Measurements from ENCODE around the gene BID. TPM values are rescaled to one million over a fixed set of nuclear protein-coding genes. Genes with fewer than 3 reads are reported as not detected.

The BID gene
- total RNA-seq, 1 donor from 2014 or later: 16.6 TPM

GRCh38 chr22:17781319-17782031 is 7.2 kb upstream of the BID start:
- Histone ChIP-seq H3K27me3 (no peaks in the 10 kb centered on the region), H3K9ac (no peak overlapping the region), H3K36me3 (no peaks in the 10 kb centered on the region), H3K4me2 (no peak overlapping the region), H3K4me1 (no peaks in the 10 kb centered on the region), H3F3A (ENCODE audit: low read depth) (peaks cover 3% of the 10 kb centered on the region), H3K9me3 (ENCODE audit: low read depth) (no peaks in the 10 kb centered on the region), H3K4me3 (no peak overlapping the region), H3K27ac (no peak overlapping the region), H2AFZ (replicated peaks) (no peak overlapping the region), H3K79me2 (ENCODE audit: low read depth) (no peaks in the 10 kb centered on the region), H4K20me1 (ENCODE audit: low read depth) (no peaks in the 10 kb centered on the region)
- no peaks in the 10 kb centered on the region for H3K9me3 Mint-ChIP-seq
- H3K4me1 Mint-ChIP-seq: peaks cover 35% of the 10 kb centered on the region
- peak overlapping the region; percentile 69 for H3K27ac Mint-ChIP-seq
- H3K27me3 Mint-ChIP-seq (ENCODE audit: insufficient read depth, low read depth): peaks cover 18% of the 10 kb centered on the region
- TF ChIP-seq EZH2 (IDR thresholded peaks at IDR 0.05): no peak
- H3K4me3 Mint-ChIP-seq: no peak overlapping the region
- DNase-seq (ENCODE audit: low spot score): no peak
- no peaks in the 10 kb centered on the region for H3K36me3 Mint-ChIP-seq

DNA sequence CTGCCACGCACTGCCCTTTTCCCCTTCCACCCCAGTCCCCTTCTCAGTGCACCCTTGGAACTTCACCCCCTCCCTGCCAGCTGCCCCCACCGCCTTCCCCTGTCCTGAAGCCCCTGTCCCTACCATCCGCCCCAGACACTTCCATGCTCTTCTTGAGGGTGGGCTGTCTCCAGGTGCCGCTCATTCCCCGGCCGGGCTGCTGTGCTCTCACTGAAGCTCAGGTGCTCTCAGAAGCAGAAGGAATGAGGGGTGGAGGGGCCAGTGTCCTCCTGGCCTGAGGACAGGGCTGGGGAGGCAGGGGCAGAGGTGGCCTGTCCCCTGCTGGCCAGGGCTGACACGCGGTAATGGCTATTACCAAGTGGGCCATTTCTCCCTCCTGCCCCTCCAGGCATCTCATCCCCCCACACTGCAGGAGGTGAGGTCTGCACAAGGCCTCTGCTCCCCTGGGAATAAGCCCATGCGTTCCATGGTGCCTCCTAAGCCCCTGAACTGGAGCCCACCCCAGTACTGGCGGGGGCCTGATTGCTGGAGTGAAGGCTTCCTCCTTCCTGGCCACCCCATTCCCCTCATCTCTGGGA is 6.6 kb upstream of the BID start:
- no peak for DNase-seq (ENCODE audit: low spot score)
- peaks cover 35% of the 10 kb centered on the region for H3K4me1 Mint-ChIP-seq
- no peaks in the 10 kb centered on the region for H4K20me1 ChIP-seq (ENCODE audit: low read depth)
- H2AFZ ChIP-seq (replicated peaks): no peak overlapping the region
- peaks cover 18% of the 10 kb centered on the region for H3K27me3 Mint-ChIP-seq (ENCODE audit: insufficient read depth, low read depth)
- H3K27me3 ChIP-seq: no peaks in the 10 kb centered on the region
- TF ChIP-seq, protein P1, sequence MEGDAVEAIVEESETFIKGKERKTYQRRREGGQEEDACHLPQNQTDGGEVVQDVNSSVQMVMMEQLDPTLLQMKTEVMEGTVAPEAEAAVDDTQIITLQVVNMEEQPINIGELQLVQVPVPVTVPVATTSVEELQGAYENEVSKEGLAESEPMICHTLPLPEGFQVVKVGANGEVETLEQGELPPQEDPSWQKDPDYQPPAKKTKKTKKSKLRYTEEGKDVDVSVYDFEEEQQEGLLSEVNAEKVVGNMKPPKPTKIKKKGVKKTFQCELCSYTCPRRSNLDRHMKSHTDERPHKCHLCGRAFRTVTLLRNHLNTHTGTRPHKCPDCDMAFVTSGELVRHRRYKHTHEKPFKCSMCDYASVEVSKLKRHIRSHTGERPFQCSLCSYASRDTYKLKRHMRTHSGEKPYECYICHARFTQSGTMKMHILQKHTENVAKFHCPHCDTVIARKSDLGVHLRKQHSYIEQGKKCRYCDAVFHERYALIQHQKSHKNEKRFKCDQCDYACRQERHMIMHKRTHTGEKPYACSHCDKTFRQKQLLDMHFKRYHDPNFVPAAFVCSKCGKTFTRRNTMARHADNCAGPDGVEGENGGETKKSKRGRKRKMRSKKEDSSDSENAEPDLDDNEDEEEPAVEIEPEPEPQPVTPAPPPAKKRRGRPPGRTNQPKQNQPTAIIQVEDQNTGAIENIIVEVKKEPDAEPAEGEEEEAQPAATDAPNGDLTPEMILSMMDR (IDR thresholded peaks at IDR 0.05): no peak
- TF ChIP-seq EZH2 (IDR thresholded peaks at IDR 0.05) (no peak), EZH2phosphoT487 (IDR thresholded peaks at IDR 0.05) (no peak)
- H3K27ac Mint-ChIP-seq: peak overlapping the region; percentile 72
- H3K79me2 ChIP-seq (ENCODE audit: low read depth): no peaks in the 10 kb centered on the region
- H3F3A ChIP-seq (ENCODE audit: low read depth): no peaks in the 10 kb centered on the region
- H3K4me3 Mint-ChIP-seq: no peak overlapping the region
- no peak overlapping the region for H3K4me3 ChIP-seq
- H3K9me3 ChIP-seq (ENCODE audit: low read depth): no peaks in the 10 kb centered on the region
- no peaks in the 10 kb centered on the region for H3K4me1 ChIP-seq
- no peak overlapping the region for H3K4me2 ChIP-seq
- no peaks in the 10 kb centered on the region for H3K9me3 Mint-ChIP-seq
- no peaks in the 10 kb centered on the region for H3K36me3 Mint-ChIP-seq
- no peak overlapping the region for H3K9ac ChIP-seq
- H3K27ac ChIP-seq: no peak overlapping the region
- no peaks in the 10 kb centered on the region for H3K36me3 ChIP-seq

DNA sequence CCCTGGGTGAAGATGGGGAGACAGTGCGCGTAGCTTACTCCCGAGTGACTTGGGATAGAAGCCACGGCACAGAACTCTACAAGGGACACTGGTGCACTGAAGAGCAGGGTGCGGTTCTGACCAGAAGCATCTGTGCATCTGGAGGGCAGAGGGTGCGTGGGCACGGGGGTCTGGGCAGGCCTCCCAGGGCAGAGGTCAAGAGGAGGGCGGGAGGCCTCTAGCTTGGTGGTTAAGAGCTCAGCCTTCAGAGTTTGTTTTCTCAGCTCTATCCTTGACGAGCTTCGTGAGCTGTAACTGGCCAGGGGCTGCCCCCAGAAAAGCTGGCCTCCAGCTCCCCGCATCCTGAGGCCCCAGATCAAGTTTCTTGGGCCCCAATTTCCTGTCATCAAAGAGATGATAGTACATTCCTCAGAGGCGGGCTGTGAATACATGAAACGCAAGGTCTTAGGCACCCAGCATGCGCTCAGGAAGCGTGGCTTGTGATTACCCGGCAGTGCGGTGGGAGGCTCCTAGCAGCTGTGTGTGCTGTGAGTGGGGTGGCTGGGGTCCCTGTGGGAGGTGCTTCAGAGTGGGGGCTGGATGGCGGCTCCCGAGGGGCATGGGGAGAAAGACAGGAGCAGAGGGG is 6.0 kb upstream of the BID start:
- Histone ChIP-seq H3K36me3 (no peaks in the 10 kb centered on the region), H2AFZ (replicated peaks) (no peak overlapping the region), H3K4me1 (peaks cover 2% of the 10 kb centered on the region), H3K9me3 (ENCODE audit: low read depth) (no peaks in the 10 kb centered on the region), H3K27me3 (no peaks in the 10 kb centered on the region), H3K79me2 (ENCODE audit: low read depth) (no peaks in the 10 kb centered on the region), H3K9ac (no peak overlapping the region), H3K4me3 (no peak overlapping the region), H3K4me2 (no peak overlapping the region), H4K20me1 (ENCODE audit: low read depth) (no peaks in the 10 kb centered on the region), H3K27ac (no peak overlapping the region), H3F3A (ENCODE audit: low read depth) (peaks cover 6% of the 10 kb centered on the region)
- H3K4me3 Mint-ChIP-seq: no peak overlapping the region
- no peaks in the 10 kb centered on the region for H3K36me3 Mint-ChIP-seq
- no peaks in the 10 kb centered on the region for H3K9me3 Mint-ChIP-seq
- peaks cover 37% of the 10 kb centered on the region for H3K4me1 Mint-ChIP-seq
- peaks cover 18% of the 10 kb centered on the region for H3K27me3 Mint-ChIP-seq (ENCODE audit: insufficient read depth, low read depth)
- DNase-seq (ENCODE audit: low spot score): no peak
- TF ChIP-seq EZH2 (IDR thresholded peaks at IDR 0.05) (no peak), EZH2phosphoT487 (IDR thresholded peaks at IDR 0.05) (no peak)
- TF ChIP-seq, protein P1 (IDR thresholded peaks at IDR 0.05): no peak
- H3K27ac Mint-ChIP-seq: peak overlapping the region; percentile 72

Data from neural progenitor cell (in vitro differentiated cells).